ENCODE data around the gene SLC23A1. TPM values are rescaled to one million over a fixed set of nuclear protein-coding genes. Genes with fewer than 3 reads are reported as not detected.
"Not testable (repeated sequence)": the region's sequence is repeated elsewhere in the genome, so short reads cannot be mapped to it uniquely, and the experiment has no call there.

The SLC23A1 gene
- total and polyA plus RNA-seq, 2 donors: not detected

DNA sequence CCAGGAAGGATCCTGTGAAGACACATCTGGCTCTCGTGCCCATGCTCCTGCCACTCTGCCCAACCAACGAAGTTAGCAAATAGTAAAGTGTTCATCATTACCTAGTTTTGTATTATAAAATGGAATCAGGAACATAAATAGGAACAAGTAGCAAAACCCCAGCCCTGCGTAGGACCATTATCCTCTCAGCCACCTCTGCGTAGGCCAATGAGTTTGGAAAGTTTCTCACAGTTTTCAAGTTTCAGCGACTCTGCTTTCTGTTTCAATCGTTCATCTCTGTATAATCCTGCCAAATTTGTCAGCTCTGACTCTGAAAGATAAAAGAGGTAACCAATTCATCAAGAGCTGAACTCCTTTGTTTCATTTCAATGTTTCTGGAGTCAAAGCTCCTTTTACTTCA, 30.9 kb upstream of the SLC23A1 start:
- no peak for DNase-seq (ENCODE audit: extremely low spot score)
- no peak overlapping the region for H3K4me3 ChIP-seq (ENCODE audit: low read depth, low read length)
- no peaks in the 10 kb centered on the region for H3K4me1 ChIP-seq (ENCODE audit: insufficient read depth)
- WGBS: 90% methylated on average over 6 of the region's 6 CpGs
- H3K27ac ChIP-seq (ENCODE audit: low read depth): no peak overlapping the region
- no peaks in the 10 kb centered on the region for H3K36me3 ChIP-seq (ENCODE audit: insufficient read depth)

GRCh38 chr5:139413153-139413552, 30.1 kb upstream of the SLC23A1 start:
- Histone ChIP-seq H3K4me3 (ENCODE audit: low read depth, low read length) (no peak overlapping the region), H3K27ac (ENCODE audit: low read depth) (no peak overlapping the region), H3K36me3 (ENCODE audit: insufficient read depth) (no peaks in the 10 kb centered on the region), H3K4me1 (ENCODE audit: insufficient read depth) (no peaks in the 10 kb centered on the region)
- 99% methylated on average over 6 of the region's 6 CpGs for WGBS
- no peak for DNase-seq (ENCODE audit: extremely low spot score)

- no peak for DNase-seq (ENCODE audit: extremely low spot score)
- Histone ChIP-seq H3K36me3 (ENCODE audit: insufficient read depth) (no peaks in the 10 kb centered on the region), H3K4me3 (ENCODE audit: low read depth, low read length) (no peak overlapping the region), H3K4me1 (ENCODE audit: insufficient read depth) (no peaks in the 10 kb centered on the region), H3K27ac (ENCODE audit: low read depth) (no peak overlapping the region)
- 36% methylated on average over 17 of the region's 17 CpGs for WGBS
These were observed 28.1 kb upstream of the SLC23A1 start for GRCh38 chr5:139410993-139411828.

- 54% methylated on average over 6 of the region's 6 CpGs for WGBS
- no peak for DNase-seq (ENCODE audit: extremely low spot score)
- Histone ChIP-seq H3K4me1 (ENCODE audit: insufficient read depth) (no peaks in the 10 kb centered on the region), H3K4me3 (ENCODE audit: low read depth, low read length) (no peak overlapping the region), H3K27ac (ENCODE audit: low read depth) (no peak overlapping the region), H3K36me3 (ENCODE audit: insufficient read depth) (no peaks in the 10 kb centered on the region)
These were observed 27.3 kb upstream of the SLC23A1 start for GRCh38 chr5:139410121-139410992.

GRCh38 chr5:139409116-139409515, 26.0 kb upstream of the SLC23A1 start:
- 80% methylated on average over 5 of the region's 5 CpGs for WGBS
- DNase-seq (ENCODE audit: extremely low spot score); H3K27ac ChIP-seq (ENCODE audit: low read depth): not testable (repeated sequence)

DNA sequence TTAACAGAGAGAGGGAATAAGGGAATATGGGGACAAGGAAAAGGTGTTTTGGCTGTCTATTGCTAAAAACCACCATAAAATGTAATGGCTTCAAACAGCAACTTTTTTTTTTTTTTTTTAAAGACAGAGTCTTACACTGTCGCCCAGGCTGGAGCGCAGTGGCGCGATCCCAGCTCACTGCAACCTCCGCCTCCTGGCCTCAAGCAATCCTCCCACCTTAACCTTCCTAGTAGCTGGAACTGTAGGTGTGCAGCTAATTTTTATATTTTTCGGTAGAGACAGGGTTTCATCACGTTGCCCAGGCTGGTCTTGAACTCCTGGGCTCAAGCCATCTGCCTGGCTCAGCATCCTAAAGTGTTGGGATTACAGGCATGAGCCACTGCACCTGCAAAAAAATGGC, 25.1 kb upstream of the SLC23A1 start:
- H3K27ac ChIP-seq (ENCODE audit: low read depth): no peak overlapping the region
- no peaks in the 10 kb centered on the region for H3K36me3 ChIP-seq (ENCODE audit: insufficient read depth)
- no peaks in the 10 kb centered on the region for H3K4me1 ChIP-seq (ENCODE audit: insufficient read depth)
- no peak overlapping the region for H3K4me3 ChIP-seq (ENCODE audit: low read depth, low read length)
- no peak for DNase-seq (ENCODE audit: extremely low spot score)
- WGBS: 93% methylated on average over 7 of the region's 7 CpGs

More at GRCh38 chr5:139409116-139409515, 26.0 kb upstream of the SLC23A1 start:
- not testable (repeated sequence) for H3K36me3 ChIP-seq (ENCODE audit: insufficient read depth); H3K4me3 ChIP-seq (ENCODE audit: low read depth, low read length); H3K4me1 ChIP-seq (ENCODE audit: insufficient read depth)

- Histone ChIP-seq H3K36me3 (ENCODE audit: insufficient read depth) (no peaks in the 10 kb centered on the region), H3K4me1 (ENCODE audit: insufficient read depth) (no peaks in the 10 kb centered on the region), H3K27ac (ENCODE audit: low read depth) (no peak overlapping the region), H3K4me3 (ENCODE audit: low read depth, low read length) (no peak overlapping the region)
- no peak for DNase-seq (ENCODE audit: extremely low spot score)
These were observed 24.4 kb upstream of the SLC23A1 start for GRCh38 chr5:139407517-139407916.

DNA sequence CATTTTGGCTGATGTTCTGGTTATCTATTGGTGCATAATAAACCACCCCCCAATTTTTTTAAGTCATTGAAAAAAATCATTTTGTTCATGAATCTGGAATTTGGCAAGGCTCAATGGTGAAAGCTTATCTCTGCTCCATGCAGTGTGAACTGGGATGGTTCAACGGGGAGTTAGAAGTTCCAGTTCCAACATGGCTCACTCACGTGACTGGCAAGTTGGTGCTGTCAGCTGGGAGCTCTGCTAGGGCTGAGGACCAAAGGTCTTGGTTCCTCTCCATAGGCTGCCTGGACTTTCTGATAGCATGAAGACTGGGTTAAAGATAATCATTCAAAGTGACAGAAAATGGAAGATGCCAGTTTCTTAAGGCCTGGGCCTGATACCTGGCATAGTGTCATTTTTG, 23.9 kb upstream of the SLC23A1 start:
- Histone ChIP-seq H3K4me1 (ENCODE audit: insufficient read depth) (no peaks in the 10 kb centered on the region), H3K36me3 (ENCODE audit: insufficient read depth) (no peaks in the 10 kb centered on the region), H3K27ac (ENCODE audit: low read depth) (no peak overlapping the region), H3K4me3 (ENCODE audit: low read depth, low read length) (no peak overlapping the region)
- no peak for DNase-seq (ENCODE audit: extremely low spot score)
- WGBS: 72% methylated on average over 2 of the region's 2 CpGs

GRCh38 chr5:139404484-139404840, 21.4 kb upstream of the SLC23A1 start:
- H3K4me3 ChIP-seq (ENCODE audit: low read depth, low read length): no peak overlapping the region
- DNase-seq (ENCODE audit: extremely low spot score): no peak

GRCh38 chr5:139403787-139404483, 20.8 kb upstream of the SLC23A1 start, which contains the start of gene SPATA24:
Gene SPATA24 (minus strand): TSS chr5:139404089. CDS start chr5:139404060, 29 bp downstream.
- Histone ChIP-seq H3K36me3 (ENCODE audit: insufficient read depth) (no peaks in the 10 kb centered on the region), H3K4me3 (ENCODE audit: low read depth, low read length) (peak within 1 kb of the TSS; percentile 32), H3K4me1 (ENCODE audit: insufficient read depth) (no peaks in the 10 kb centered on the region), H3K27ac (ENCODE audit: low read depth) (peak within 1 kb of the TSS; percentile 84)
- under 1% methylated on average over 41 of the region's 41 CpGs for WGBS
- peak; percentile 96 for DNase-seq (ENCODE audit: extremely low spot score)

More at GRCh38 chr5:139404484-139404840, 21.4 kb upstream of the SLC23A1 start:
- Histone ChIP-seq H3K4me1 (ENCODE audit: insufficient read depth) (no peaks in the 10 kb centered on the region), H3K27ac (ENCODE audit: low read depth) (peak overlapping the region; percentile 83), H3K36me3 (ENCODE audit: insufficient read depth) (no peaks in the 10 kb centered on the region)
- WGBS: 57% methylated on average over 5 of the region's 5 CpGs

- H3K27ac ChIP-seq (ENCODE audit: low read depth): peak overlapping the region; percentile 84
- H3K4me3 ChIP-seq (ENCODE audit: low read depth, low read length): peak overlapping the region; percentile 32
- no peaks in the 10 kb centered on the region for H3K36me3 ChIP-seq (ENCODE audit: insufficient read depth)
- no peaks in the 10 kb centered on the region for H3K4me1 ChIP-seq (ENCODE audit: insufficient read depth)
- 16% methylated on average over 7 of the region's 7 CpGs for WGBS
- no peak for DNase-seq (ENCODE audit: extremely low spot score)
These were observed 20.3 kb upstream of the SLC23A1 start for GRCh38 chr5:139403418-139403786.

DNA sequence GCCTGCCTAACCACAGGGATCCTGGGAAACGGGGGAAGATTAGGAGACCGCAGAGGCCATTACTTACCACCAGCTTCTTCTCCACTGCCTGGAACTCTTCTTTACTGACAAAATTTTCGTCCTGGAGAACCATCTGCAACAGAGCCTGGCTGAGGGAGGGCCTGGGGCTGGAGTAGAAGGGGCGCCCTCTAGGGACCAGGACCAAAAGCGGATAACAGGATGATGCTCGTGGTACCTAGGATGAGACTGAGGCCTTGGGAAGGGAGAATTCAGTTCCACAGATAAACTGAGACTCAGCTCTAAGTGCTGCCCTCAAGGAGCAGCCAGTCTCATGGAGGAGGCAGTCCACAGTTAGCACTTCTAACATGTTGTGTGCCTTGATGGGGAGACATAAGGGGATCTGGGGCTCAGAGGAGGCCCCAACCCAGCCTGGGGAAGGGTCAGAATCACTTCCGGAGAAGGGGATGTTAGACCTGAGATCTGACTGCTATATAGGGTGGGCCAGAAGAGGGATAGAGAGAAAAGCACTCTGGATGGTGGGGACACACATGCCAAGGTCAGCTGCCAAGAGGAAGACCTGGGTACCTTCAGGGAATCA, 19.6 kb upstream of the SLC23A1 start:
- H3K4me1 ChIP-seq (ENCODE audit: insufficient read depth): no peaks in the 10 kb centered on the region
- no peak for DNase-seq (ENCODE audit: extremely low spot score)
- no peaks in the 10 kb centered on the region for H3K36me3 ChIP-seq (ENCODE audit: insufficient read depth)
- no peak overlapping the region for H3K4me3 ChIP-seq (ENCODE audit: low read depth, low read length)
- H3K27ac ChIP-seq (ENCODE audit: low read depth): no peak overlapping the region
- 76% methylated on average over 7 of the region's 7 CpGs for WGBS

- H3K27ac ChIP-seq (ENCODE audit: low read depth): no peak overlapping the region
- 94% methylated on average over 10 of the region's 10 CpGs for WGBS
- no peaks in the 10 kb centered on the region for H3K4me1 ChIP-seq (ENCODE audit: insufficient read depth)
- no peak overlapping the region for H3K4me3 ChIP-seq (ENCODE audit: low read depth, low read length)
- H3K36me3 ChIP-seq (ENCODE audit: insufficient read depth): no peaks in the 10 kb centered on the region
- no peak for DNase-seq (ENCODE audit: extremely low spot score)
These were observed 18.4 kb upstream of the SLC23A1 start for GRCh38 chr5:139401546-139401945.
